Neuron (in vitro differentiated cells): ENCODE data around the gene CSNK1G1.

Experiments
- H2AFZ ChIP-seq: one replicate; pipeline ENCODE4 v1.6.1; 2013; ENCODE audit warnings: low read depth, mild to moderate bottlenecking, inconsistent platforms, low read length, moderate library complexity
- H3K27me3 ChIP-seq: one replicate; pipeline ENCODE4 v1.6.1; 2013; ENCODE audit warnings: low read length; ENCODE audit not compliant: insufficient read depth
- H3K36me3 ChIP-seq: one replicate; pipeline ENCODE4 v1.6.1; 2013; ENCODE audit warnings: low read length; ENCODE audit not compliant: insufficient read depth
- H3K4me1 ChIP-seq: one replicate; pipeline ENCODE4 v1.6.1; 2013; ENCODE audit warnings: low read length; ENCODE audit not compliant: insufficient read depth
- H3K4me3 ChIP-seq: 2 replicates; pipeline ENCODE4 v1.5.1; 2013; ENCODE audit warnings: mild to moderate bottlenecking, low read length, moderate library complexity
- H3K9me3 ChIP-seq: one replicate; pipeline ENCODE4 v1.6.1; 2013; ENCODE audit warnings: low read length

CSNK1G1 gene

DNA sequence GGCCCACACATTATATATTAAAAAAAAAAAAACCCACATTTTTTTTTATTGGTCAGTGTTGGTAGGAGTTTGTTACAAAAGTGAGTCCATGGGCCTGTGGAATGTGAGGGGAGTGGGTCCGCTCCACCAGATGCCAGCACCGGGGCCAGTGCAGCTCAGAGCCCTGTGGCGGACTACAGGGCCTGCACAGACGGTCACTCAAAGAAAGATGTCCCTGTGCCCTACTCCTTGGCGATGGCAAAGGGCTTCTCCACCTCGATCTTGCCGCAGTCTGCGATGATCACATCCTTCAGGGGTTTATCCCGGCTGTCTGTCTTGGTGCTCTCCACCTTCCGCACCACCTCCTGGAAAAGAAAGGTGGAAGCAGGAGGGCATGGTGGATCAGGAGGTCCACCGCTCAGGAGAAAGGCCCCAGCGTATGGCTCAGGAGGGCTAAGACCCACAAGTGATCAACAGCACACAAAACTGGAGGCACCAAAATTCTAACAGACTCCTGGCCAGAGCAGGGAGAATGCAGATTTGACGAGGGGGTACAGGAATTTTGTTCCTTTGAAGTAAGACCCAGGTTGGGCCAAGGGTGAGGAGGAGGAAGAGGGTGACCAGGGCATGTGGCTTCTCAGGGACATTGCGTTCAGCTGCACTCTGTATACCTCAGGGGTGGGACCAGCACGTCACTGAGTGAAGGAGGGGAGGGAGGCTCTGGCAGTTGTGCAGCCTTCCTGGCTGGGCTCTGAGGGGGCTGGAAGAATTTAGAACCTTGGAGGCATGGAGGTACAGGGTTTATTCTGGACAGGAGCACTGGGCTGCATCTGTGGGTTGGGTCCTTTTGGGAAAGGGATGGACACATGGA lies 199.9 kb downstream of the CSNK1G1 start:
- peaks cover 51% of the 10 kb centered on the region for H3K36me3 ChIP-seq
- H3K4me3 ChIP-seq: no peak overlapping the region
- peaks cover 7% of the 10 kb centered on the region for H3K4me1 ChIP-seq

DNA sequence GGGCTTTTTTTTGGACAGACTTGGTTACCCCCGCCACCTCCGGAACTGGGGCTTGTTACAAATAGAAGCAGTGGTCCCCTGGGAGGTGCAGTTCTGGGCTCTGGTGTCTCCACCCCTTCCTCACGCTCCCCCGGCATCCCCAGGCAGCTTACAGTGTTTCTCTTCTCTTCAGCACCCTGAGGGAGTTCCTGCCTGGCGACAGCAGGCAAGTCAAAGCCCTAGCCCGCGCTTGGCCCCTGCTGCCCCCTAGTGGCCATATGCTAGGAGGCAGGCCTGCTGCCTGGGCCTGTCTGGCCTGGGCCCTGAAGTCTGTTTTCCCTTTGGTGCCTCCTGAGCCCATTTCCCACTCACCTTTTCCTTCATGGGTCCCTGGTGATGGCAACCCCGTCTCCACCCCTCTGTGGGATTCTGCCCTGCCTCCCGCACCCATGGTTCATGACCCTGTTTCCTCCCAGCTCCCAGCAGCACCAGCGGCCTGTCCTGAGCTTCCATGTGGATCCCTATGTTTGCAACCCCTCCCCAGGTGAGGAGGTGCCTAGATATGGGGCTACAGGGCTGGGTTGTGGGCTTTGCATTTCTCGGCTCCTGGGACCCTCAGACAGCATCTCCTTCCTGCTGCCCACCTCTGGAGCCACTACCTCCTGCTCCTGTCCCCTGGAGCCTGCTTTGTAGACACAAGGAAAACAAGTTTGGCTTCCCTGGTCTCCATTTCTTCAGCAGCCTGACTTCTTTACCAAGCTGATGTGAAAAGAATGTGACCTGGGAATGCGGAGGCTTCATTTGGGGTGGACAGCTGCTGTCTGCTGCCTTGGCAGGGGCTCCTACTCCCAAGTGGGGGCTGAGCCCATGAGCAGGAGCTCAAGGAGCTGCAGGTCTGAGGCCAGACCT lies 202.2 kb downstream of the CSNK1G1 start:
- H3K27me3 ChIP-seq: peaks cover 10% of the 10 kb centered on the region
- peaks cover 36% of the 10 kb centered on the region for H3K36me3 ChIP-seq
- no peak overlapping the region for H2AFZ ChIP-seq
- peaks cover 7% of the 10 kb centered on the region for H3K4me1 ChIP-seq
- H3K4me3 ChIP-seq: no peak overlapping the region
- H3K9me3 ChIP-seq: no peaks in the 10 kb centered on the region

More for the DNA sequence above, 199.9 kb downstream of the CSNK1G1 start:
- Histone ChIP-seq H3K9me3 (no peaks in the 10 kb centered on the region), H2AFZ (no peak overlapping the region), H3K27me3 (peaks cover 8% of the 10 kb centered on the region)

DNA sequence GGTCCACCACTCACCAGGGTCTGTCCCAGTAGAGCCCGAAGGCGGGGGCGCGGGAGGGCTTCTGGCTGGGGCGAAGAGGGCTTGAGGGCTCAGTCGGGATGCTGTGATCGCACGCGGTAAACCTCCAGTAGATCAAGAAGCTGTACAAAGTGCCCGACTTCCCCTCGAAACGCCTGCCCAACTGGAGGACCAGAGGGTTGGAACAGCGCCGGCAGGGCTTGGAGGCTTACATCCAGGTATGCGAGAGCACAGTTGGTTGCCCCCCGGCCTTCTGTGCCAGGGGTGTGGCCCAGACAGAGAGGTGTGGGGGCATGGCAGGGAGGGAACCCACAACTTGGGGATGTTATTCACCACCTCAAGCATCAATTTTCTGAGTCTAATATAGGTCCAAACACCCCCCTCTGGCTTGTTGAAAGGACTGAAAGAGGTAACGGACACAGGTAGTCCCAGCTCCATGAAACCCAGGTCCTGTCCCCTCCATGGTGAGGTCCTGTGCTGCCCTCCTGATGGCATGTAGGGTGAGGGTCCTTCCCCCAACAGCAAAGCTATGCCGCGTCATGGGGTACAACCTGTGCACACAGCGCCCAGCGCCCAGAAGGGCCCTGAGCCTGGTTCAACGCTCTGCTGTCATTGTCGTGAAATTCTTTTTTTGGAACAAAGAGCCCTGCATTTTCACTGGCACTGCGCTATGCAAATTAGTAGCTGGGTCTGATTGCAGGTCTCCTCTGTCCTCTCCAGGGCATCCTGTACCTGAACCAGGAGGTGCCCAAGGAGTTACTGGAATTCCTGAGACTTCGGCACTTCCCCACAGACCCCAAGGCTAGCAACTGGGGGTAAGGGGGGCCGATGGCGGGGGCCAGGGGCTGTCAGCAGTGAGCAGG lies 203.2 kb downstream of the CSNK1G1 start:
- H3K27me3 ChIP-seq: peaks cover 10% of the 10 kb centered on the region
- H3K4me3 ChIP-seq: peak overlapping the region; percentile 54
- H2AFZ ChIP-seq: peak overlapping the region; percentile 73
- peaks cover 7% of the 10 kb centered on the region for H3K4me1 ChIP-seq
- peaks cover 26% of the 10 kb centered on the region for H3K36me3 ChIP-seq
- H3K9me3 ChIP-seq: no peaks in the 10 kb centered on the region

DNA sequence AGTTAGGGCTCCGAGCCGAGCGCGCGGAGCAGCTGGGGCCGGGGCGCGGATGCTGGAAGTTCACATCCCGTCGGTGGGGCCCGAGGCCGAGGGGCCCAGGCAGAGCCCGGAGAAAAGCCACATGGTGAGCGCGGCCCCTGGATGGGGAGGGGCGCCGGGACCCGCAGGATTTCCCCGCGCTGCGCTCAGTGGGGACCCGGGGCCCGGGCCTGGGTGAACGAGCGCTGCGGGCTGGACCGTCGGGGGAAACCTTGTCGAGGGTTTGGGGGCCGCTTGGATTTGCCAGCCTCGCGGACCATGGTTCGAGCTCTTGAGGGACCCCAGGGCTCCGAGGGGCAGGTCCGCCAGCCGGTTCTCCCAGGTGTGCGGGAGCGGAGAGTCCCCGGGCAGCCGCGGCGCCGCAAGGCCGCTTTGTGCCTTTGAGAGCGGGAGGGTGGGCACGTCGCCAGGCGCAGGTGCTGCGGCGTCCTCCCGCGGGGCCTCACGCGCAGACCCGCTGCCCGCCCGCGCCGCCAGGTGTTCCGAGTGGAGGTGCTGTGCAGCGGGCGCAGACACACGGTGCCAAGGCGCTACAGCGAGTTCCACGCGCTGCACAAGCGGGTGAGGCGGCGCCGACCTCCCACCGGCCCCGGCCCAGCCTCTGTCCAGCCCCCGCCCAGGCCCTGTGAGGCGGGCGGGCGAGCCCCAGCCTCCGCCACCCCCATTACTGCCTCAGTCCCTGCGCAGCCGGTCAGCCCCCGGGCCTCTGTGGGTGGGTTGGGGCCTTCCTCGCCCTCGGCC lies 204.1 kb downstream of the CSNK1G1 start, which contains the start of gene SNX22:
SNX22 (plus strand) TSS at position 5 of the 780 bp plus-strand sequence; CDS start at position 50, 45 bp downstream.
- peak within 1 kb of the TSS; percentile 54 for H3K4me3 ChIP-seq
- peak within 1 kb of the TSS; percentile 73 for H2AFZ ChIP-seq
- peaks cover 10% of the 10 kb centered on the region for H3K27me3 ChIP-seq
- H3K4me1 ChIP-seq: peaks cover 7% of the 10 kb centered on the region
- peaks cover 18% of the 10 kb centered on the region for H3K36me3 ChIP-seq
- H3K9me3 ChIP-seq: no peaks in the 10 kb centered on the region

DNA sequence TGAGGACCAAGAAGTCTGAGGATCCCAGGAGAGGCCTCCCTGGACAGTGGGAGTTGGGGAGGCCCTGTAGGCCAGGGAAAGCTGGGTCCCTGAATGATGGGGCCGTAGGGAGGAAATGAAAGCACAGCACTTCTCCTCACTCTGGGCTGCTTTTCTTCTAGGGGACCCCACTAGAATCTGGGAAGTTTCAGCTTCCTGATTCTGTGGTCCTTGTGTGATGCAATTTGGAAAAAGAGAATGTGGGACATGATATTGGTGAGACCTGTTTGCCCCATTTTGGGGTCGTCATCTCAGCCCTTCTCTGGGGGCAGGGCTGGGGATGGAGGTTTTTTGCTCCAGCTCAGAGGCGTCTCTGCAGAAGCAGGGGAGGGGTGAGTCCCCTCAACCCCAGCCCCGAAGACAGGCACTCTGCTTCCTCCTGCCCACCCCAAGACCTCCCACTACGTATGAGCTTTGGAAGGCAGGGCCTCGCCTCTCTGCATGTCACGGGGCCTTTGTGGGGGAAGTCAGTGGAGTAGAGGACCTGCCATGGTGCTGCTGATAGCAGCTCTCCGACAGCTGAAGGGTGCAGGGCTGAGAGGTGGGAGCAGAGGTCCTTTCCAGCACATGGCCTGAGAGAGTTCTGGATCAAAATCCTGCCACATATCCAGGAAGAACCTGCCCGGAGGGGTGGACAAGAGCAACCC lies 205.9 kb downstream of the CSNK1G1 start:
- peaks cover 7% of the 10 kb centered on the region for H3K36me3 ChIP-seq
- no peaks in the 10 kb centered on the region for H3K9me3 ChIP-seq
- H3K27me3 ChIP-seq: peaks cover 10% of the 10 kb centered on the region
- no peak overlapping the region for H3K4me3 ChIP-seq
- no peak overlapping the region for H2AFZ ChIP-seq
- H3K4me1 ChIP-seq: peaks cover 7% of the 10 kb centered on the region

DNA sequence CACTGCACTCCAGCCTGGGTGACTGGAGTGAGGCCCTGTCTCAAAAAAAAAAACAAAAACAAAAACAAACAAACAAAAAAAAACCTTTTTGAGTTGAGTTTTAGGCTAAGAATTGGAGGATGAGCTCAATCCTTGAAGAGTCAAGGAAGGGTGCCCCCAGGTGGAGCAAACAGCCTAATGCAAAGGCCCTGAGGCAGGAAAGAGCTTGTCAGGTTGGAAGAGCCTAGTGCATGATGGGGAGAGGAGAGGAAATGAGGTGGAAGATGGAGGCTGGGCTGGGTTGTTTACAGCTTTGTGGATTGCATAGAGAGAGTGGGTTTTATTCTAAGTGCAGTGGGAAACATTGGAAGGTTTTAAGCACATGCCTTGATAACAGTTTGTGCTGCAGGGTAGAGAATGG lies 206.5 kb downstream of the CSNK1G1 start:
- Histone ChIP-seq H3K9me3 (no peaks in the 10 kb centered on the region), H3K27me3 (peaks cover 10% of the 10 kb centered on the region), H3K4me3 (no peak overlapping the region), H3K4me1 (peaks cover 7% of the 10 kb centered on the region), H3K36me3 (peaks cover 8% of the 10 kb centered on the region), H2AFZ (no peak overlapping the region)

DNA sequence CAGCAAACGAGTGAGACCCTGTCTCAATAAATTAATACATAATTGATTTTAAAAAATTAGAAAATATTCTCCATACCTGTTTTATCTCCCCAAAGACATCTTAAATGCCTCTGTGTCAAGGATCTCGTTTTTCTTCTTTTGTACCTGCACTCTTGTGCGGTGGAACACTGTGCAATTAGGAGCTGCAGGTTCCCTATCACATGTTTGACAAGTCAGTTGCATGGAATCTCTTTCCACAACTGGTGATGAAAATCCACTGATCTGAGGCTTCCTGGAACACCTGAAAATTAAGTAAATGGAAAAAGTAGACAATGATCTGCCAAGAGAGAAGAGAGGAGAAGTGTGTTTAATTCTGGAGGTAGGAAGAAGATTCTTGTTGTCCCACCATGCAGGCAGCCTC lies 207.4 kb downstream of the CSNK1G1 start:
- peaks cover 6% of the 10 kb centered on the region for H3K4me1 ChIP-seq
- no peak overlapping the region for H2AFZ ChIP-seq
- peaks cover 12% of the 10 kb centered on the region for H3K36me3 ChIP-seq
- H3K27me3 ChIP-seq: peaks cover 10% of the 10 kb centered on the region
- H3K9me3 ChIP-seq: no peaks in the 10 kb centered on the region
- no peak overlapping the region for H3K4me3 ChIP-seq

DNA sequence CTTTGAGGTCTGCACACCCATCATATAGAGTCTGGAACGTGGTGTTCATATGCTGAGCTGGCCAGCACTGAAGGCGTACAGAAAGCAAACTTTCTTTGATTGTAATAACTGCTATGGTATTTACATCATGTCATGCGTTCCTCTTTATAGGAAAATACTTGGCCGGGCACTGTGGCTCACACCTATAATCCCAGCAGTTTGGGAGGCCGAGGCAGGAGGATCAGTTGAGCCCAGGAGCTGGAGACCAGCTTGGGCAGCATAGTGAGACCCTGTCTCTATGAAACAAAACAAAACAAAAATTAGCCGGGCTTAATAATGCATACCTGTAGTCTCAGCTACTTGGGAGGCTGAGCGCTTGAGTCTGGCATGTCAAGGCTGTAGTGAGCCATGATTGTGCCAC lies 207.8 kb downstream of the CSNK1G1 start:
- no peak overlapping the region for H2AFZ ChIP-seq
- no peaks in the 10 kb centered on the region for H3K9me3 ChIP-seq
- peaks cover 16% of the 10 kb centered on the region for H3K36me3 ChIP-seq
- peaks cover 10% of the 10 kb centered on the region for H3K27me3 ChIP-seq
- peaks cover 6% of the 10 kb centered on the region for H3K4me1 ChIP-seq
- H3K4me3 ChIP-seq: no peak overlapping the region

DNA sequence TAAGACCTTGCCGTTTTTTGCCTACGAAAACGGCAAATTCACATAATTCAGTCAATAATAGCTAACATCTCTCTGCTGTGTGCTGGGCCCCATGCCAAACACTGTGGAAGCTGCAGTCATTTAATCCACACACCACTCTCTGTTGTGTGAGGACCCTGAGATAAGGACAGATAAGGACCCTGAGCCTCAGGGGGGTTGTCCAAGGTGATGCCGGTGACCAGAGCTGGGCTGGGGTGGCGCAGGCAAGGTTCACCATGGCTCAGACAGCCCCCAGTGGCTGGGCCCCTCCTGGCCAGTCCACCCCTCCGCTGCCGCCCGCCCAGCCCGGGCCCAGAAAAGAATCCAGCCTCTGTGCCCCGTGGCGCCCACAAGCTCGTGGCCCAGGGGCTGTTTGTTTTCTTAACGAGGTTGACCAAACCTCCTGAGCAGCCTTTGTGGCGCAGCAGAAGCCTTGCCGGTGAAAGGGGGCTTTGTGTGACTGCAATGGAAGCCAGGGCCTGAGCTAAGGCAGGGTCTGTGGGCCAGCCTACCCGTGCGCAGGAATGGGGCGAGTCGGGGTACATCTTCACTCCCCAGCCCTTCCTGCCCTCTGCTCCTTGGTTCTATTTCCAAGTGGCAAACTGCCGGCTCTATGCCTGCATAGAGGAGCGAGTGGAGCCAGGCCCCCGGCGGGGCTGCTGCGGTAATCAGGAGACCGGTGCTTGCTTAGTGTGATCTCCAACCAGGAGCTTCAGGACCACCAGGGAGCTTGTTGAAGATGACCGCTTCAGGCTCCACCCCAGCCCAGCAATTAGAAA lies 208.9 kb downstream of the CSNK1G1 start:
- no peak overlapping the region for H3K4me3 ChIP-seq
- H3K4me1 ChIP-seq: peaks cover 6% of the 10 kb centered on the region
- no peaks in the 10 kb centered on the region for H3K9me3 ChIP-seq
- H3K36me3 ChIP-seq: peaks cover 24% of the 10 kb centered on the region
- H3K27me3 ChIP-seq: peaks cover 5% of the 10 kb centered on the region
- H2AFZ ChIP-seq: no peak overlapping the region

DNA sequence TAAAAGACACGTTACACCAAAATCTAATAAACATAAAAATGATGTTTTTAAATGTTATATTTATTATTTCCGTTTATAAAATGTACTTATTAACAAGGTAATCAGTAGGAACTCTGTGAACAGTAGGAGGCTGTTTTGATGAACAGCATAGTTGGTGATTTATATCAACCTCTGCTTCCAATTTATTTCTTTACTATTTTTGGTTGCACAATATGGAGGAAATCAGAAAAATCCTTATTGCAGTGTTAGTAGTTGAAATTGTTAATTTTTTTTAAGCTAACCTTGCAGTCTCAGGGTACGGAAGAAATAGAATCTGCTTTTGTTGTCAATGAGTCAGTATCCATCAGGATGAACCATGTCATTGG lies 209.5 kb downstream of the CSNK1G1 start:
- H2AFZ ChIP-seq: no peak overlapping the region
- no peaks in the 10 kb centered on the region for H3K9me3 ChIP-seq
- H3K36me3 ChIP-seq: peaks cover 28% of the 10 kb centered on the region
- no peak overlapping the region for H3K4me3 ChIP-seq
- H3K27me3 ChIP-seq: peaks cover 5% of the 10 kb centered on the region
- H3K4me1 ChIP-seq: peaks cover 4% of the 10 kb centered on the region

DNA sequence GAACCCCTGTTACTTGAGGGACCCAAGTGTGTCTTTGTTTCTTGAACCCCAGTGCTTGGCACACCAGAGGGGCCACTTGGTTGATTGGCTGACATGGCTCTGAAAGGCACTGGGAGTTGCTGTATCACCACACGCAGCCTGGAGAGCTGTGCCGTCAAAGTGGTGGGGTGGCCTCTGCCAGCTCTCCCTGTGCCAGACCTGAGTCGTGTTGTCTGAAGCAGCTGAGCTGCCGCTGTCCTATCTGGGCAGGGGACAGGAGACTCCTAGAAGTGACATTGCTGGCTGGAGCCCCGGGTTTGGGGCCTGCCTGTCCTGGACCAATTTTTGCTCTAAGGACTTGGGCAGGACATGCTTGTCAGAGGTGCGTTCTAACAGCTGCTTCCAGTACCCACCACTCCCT lies 209.9 kb downstream of the CSNK1G1 start:
- no peaks in the 10 kb centered on the region for H3K9me3 ChIP-seq
- no peak overlapping the region for H2AFZ ChIP-seq
- peaks cover 33% of the 10 kb centered on the region for H3K36me3 ChIP-seq
- no peak overlapping the region for H3K4me3 ChIP-seq
- H3K4me1 ChIP-seq: peaks cover under 1% of the 10 kb centered on the region
- H3K27me3 ChIP-seq: peaks cover 2% of the 10 kb centered on the region
